Hematopoietic multipotent progenitor cell treated with erythropoietin and hydrocortisone succinate and interleukin-3 and kit ligand, for 17 days (in vitro differentiated cells): ENCODE measurements around the gene MAGEA3.
"Not testable (repeated sequence)": the region's sequence is repeated elsewhere in the genome, so short reads cannot be mapped to it uniquely, and the experiment has no call there.

ENCODE experiments used
- DNase-seq: peaks from one replicate; pipeline ENCODE4 v3.0.0-alpha.2; 2015; ENCODE audit warnings: low spot score

Gene MAGEA3

DNA sequence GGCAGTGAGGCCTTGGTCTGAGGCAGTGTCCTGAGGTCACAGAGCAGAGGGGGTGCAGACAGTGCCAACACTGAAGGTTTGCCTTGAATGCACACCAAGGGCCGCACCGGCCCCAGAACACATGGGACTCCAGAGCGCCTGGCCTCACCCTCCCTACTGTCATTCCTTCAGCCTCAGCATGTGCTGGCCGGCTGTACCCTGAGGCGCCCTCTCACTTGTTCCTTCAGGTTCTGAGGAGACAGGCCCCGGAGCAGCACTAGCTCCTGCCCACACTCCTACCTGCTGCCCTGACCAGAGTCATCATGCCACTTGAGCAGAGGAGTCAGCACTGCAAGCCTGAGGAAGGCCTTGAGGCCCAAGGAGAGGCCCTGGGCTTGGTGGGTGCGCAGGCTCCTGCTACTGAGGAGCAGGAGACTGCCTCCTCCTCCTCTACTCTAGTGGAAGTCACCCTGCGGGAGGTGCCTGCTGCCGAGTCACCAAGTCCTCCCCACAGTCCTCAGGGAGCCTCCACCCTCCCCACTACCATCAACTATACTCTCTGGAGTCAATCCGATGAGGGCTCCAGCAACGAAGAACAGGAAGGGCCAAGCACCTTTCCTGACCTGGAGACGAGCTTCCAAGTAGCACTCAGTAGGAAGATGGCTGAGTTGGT, 37.4 kb downstream of the MAGEA3 start:
- no peak for DNase-seq

DNA sequence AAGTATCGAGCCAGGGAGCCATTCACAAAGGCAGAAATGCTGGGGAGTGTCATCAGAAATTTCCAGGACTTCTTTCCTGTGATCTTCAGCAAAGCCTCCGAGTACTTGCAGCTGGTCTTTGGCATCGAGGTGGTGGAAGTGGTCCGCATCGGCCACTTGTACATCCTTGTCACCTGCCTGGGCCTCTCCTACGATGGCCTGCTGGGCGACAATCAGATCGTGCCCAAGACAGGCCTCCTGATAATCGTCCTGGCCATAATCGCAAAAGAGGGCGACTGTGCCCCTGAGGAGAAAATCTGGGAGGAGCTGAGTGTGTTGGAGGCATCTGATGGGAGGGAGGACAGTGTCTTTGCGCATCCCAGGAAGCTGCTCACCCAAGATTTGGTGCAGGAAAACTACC, 37.9 kb downstream of the MAGEA3 start:
- DNase-seq, result not testable (repeated sequence)

DNA sequence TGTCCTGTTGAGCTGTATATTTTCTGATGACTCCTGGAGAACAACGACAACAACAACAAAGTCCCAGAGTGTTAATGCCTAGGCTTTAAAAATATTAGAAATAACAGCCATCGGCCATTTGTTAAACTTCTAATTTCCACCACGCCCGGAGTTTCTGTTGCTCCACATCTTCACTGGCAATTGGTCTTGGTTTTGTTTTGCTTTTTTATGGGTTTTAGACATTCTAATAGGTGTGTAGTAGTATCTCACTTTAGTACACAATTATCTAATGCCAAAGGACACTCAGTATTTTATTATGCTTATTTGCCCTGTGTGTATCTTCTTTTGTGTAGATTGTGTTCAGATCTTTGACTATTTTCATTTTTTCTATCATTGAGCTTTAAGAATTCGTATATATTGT, 40.0 kb downstream of the MAGEA3 start:
- DNase-seq, result no peak
